MM.1S (cell line): Measurements from ENCODE around the gene BRD9.

ENCODE experiments used
- CTCF ChIP-seq: fragments of 300-600 bp; sonication (generic); IDR thresholded peaks from 2 replicates; pipeline ENCODE4 v1.5.1; 2016; ENCODE audit warnings: antibody characterized with exemption, low read length, mixed read lengths
- EZH2phosphoT487 ChIP-seq: fragments of 300-600 bp; sonication (generic); IDR thresholded peaks from 2 replicates; pipeline ENCODE4 v1.6.1; 2018; ENCODE audit warnings: antibody characterized with exemption, low read length

- TF ChIP-seq EZH2phosphoT487 (no peak), CTCF (no peak)
Observed at GRCh38 chr5:892394-893136, at the start of gene BRD9, which contains the start of gene TRIP13.
